Activated T-cell treated with anti-CD3 and anti-CD28 coated beads, Interleukin-2, amount 50 U/mL, for 24 hours (primary cell): ENCODE measurements around the gene RTBDN.
A peak's percentile ranks its signal among the peaks of the same experiment; 100 is the strongest.
"Not testable (repeated sequence)": the region's sequence is repeated elsewhere in the genome, so short reads cannot be mapped to it uniquely, and the experiment has no call there.

Experiments
- DNase-seq: peaks from one replicate; pipeline ENCODE4 v3.0.0-alpha.2; 2020
- H3K27ac Mint-ChIP-seq: 2 replicates; pipeline ENCODE4 v1.8.0; 2020; ENCODE audit warnings: mild to moderate bottlenecking, mixed read lengths
- H3K27me3 Mint-ChIP-seq: 2 replicates; pipeline ENCODE4 v1.8.0; 2020; ENCODE audit warnings: mixed read lengths
- H3K36me3 Mint-ChIP-seq: 2 replicates; pipeline ENCODE4 v1.8.0; 2020; ENCODE audit warnings: low read depth, mixed read lengths
- H3K4me1 Mint-ChIP-seq: 2 replicates; pipeline ENCODE4 v1.8.0; 2020; ENCODE audit warnings: low read depth, mixed read lengths
- H3K4me3 Mint-ChIP-seq: 2 replicates; pipeline ENCODE4 v1.8.0; 2020; ENCODE audit warnings: mild to moderate bottlenecking, moderate library complexity, mixed read lengths
- H3K9me3 Mint-ChIP-seq: 2 replicates; pipeline ENCODE4 v1.8.0; 2020; ENCODE audit warnings: mixed read lengths

The RTBDN gene

GRCh38 chr19:12817188-12817587 is 17.2 kb downstream of the RTBDN start:
- not testable (repeated sequence) for H3K27ac Mint-ChIP-seq, H3K27me3 Mint-ChIP-seq, DNase-seq, H3K4me1 Mint-ChIP-seq, H3K4me3 Mint-ChIP-seq, H3K9me3 Mint-ChIP-seq
- peaks cover 28% of the 10 kb centered on the region for H3K36me3 Mint-ChIP-seq

- Mint-ChIP-seq H3K4me1 (no peaks in the 10 kb centered on the region), H3K9me3 (no peaks in the 10 kb centered on the region), H3K27me3 (no peaks in the 10 kb centered on the region), H3K4me3 (no peak overlapping the region), H3K36me3 (peaks cover 37% of the 10 kb centered on the region), H3K27ac (no peak overlapping the region)
- DNase-seq, result no peak
These were observed 19.3 kb downstream of the RTBDN start for GRCh38 chr19:12815088-12815487.

GRCh38 chr19:12806242-12807081 is 27.9 kb downstream of the RTBDN start, which contains the start of gene RNASEH2A:
TSS of gene RNASEH2A (plus strand) at chr19:12806584. CDS start at chr19:12806674, 90 bp downstream.
- H3K4me3 Mint-ChIP-seq, result peak within 1 kb of the TSS; percentile 92
- H3K36me3 Mint-ChIP-seq, result peaks cover 37% of the 10 kb centered on the region
- no peaks in the 10 kb centered on the region for H3K27me3 Mint-ChIP-seq
- DNase-seq, result peak; percentile 92
- H3K27ac Mint-ChIP-seq, result peak within 1 kb of the TSS; percentile 96
- H3K4me1 Mint-ChIP-seq, result peaks cover 25% of the 10 kb centered on the region
- no peaks in the 10 kb centered on the region for H3K9me3 Mint-ChIP-seq

GRCh38 chr19:12804051-12804450 is 30.3 kb downstream of the RTBDN start:
- no peak for DNase-seq
- peaks cover 41% of the 10 kb centered on the region for H3K4me1 Mint-ChIP-seq
- H3K27ac Mint-ChIP-seq, result no peak overlapping the region

GRCh38 chr19:12802267-12803106 is 31.9 kb downstream of the RTBDN start:
- Mint-ChIP-seq H3K4me1 (peaks cover 40% of the 10 kb centered on the region), H3K4me3 (peak overlapping the region; percentile 91), H3K9me3 (no peaks in the 10 kb centered on the region), H3K36me3 (peaks cover 47% of the 10 kb centered on the region), H3K27ac (no peak overlapping the region), H3K27me3 (no peaks in the 10 kb centered on the region)
- DNase-seq, result no peak

More at GRCh38 chr19:12804051-12804450, 30.3 kb downstream of the RTBDN start:
- Mint-ChIP-seq H3K36me3 (peaks cover 43% of the 10 kb centered on the region), H3K9me3 (no peaks in the 10 kb centered on the region), H3K4me3 (no peak overlapping the region), H3K27me3 (no peaks in the 10 kb centered on the region)

GRCh38 chr19:12801466-12802266 is 32.7 kb downstream of the RTBDN start, which contains the start of the genes PRDX2 and THSD8:
TSS of gene PRDX2 (minus strand) at chr19:12801800. CDS start at chr19:12801261, 539 bp downstream.
TSS of gene THSD8 (plus strand) at chr19:12802069. CDS start at chr19:12802072, 3 bp downstream.
- Mint-ChIP-seq H3K4me3 (peak within 1 kb of the TSS; percentile 91), H3K4me1 (peaks cover 33% of the 10 kb centered on the region), H3K27me3 (no peaks in the 10 kb centered on the region), H3K27ac (peak within 1 kb of the TSS; percentile 87), H3K9me3 (no peaks in the 10 kb centered on the region), H3K36me3 (peaks cover 47% of the 10 kb centered on the region)
- DNase-seq, result peak; percentile 85

GRCh38 chr19:12800923-12801465 is 33.4 kb downstream of the RTBDN start:
- peaks cover 33% of the 10 kb centered on the region for H3K4me1 Mint-ChIP-seq

GRCh38 chr19:12800466-12800770 is 34.0 kb downstream of the RTBDN start:
- peak overlapping the region; percentile 91 for H3K4me3 Mint-ChIP-seq
- H3K9me3 Mint-ChIP-seq, result no peaks in the 10 kb centered on the region
- no peaks in the 10 kb centered on the region for H3K27me3 Mint-ChIP-seq
- peak overlapping the region; percentile 87 for H3K27ac Mint-ChIP-seq
- no peak for DNase-seq
- H3K4me1 Mint-ChIP-seq, result peaks cover 36% of the 10 kb centered on the region
- peaks cover 47% of the 10 kb centered on the region for H3K36me3 Mint-ChIP-seq

More at GRCh38 chr19:12800923-12801465, 33.4 kb downstream of the RTBDN start:
- no peak for DNase-seq
- Mint-ChIP-seq H3K27ac (peak overlapping the region; percentile 87), H3K4me3 (peak overlapping the region; percentile 91), H3K36me3 (peaks cover 46% of the 10 kb centered on the region), H3K27me3 (no peaks in the 10 kb centered on the region), H3K9me3 (no peaks in the 10 kb centered on the region)

- Mint-ChIP-seq H3K27me3 (no peaks in the 10 kb centered on the region), H3K4me3 (peak overlapping the region; percentile 91), H3K27ac (peak overlapping the region; percentile 61), H3K9me3 (no peaks in the 10 kb centered on the region), H3K4me1 (peaks cover 40% of the 10 kb centered on the region), H3K36me3 (peaks cover 47% of the 10 kb centered on the region)
- no peak for DNase-seq
These were observed 34.5 kb downstream of the RTBDN start for GRCh38 chr19:12799742-12800465.

- H3K4me3 Mint-ChIP-seq, H3K27ac Mint-ChIP-seq, DNase-seq: not testable (repeated sequence)
These were observed 36.8 kb downstream of the RTBDN start for GRCh38 chr19:12797607-12798006.

GRCh38 chr19:12797141-12797587 is 37.2 kb downstream of the RTBDN start:
- Mint-ChIP-seq H3K4me3 (no peak overlapping the region), H3K9me3 (no peaks in the 10 kb centered on the region), H3K27me3 (no peaks in the 10 kb centered on the region), H3K4me1 (peaks cover 44% of the 10 kb centered on the region), H3K36me3 (peaks cover 66% of the 10 kb centered on the region), H3K27ac (no peak overlapping the region)
- DNase-seq, result no peak

More at GRCh38 chr19:12797607-12798006, 36.8 kb downstream of the RTBDN start:
- peaks cover 61% of the 10 kb centered on the region for H3K36me3 Mint-ChIP-seq
- peaks cover 48% of the 10 kb centered on the region for H3K4me1 Mint-ChIP-seq
- not testable (repeated sequence) for H3K27me3 Mint-ChIP-seq, H3K9me3 Mint-ChIP-seq

GRCh38 chr19:12796146-12797071 is 38.0 kb downstream of the RTBDN start:
- Mint-ChIP-seq H3K4me3 (peak overlapping the region; percentile 69), H3K36me3 (peaks cover 72% of the 10 kb centered on the region), H3K27ac (peak overlapping the region; percentile 86), H3K9me3 (no peaks in the 10 kb centered on the region), H3K4me1 (peaks cover 42% of the 10 kb centered on the region), H3K27me3 (no peaks in the 10 kb centered on the region)
- peak; percentile 84 for DNase-seq
